HG02870 (cell line): ENCODE results near the gene CDIP1.

Experiments
- ATAC-seq: cut with Tn5 transposase; IDR thresholded peaks from one replicate; pipeline ENCODE4 v1.9.1; 2021; ENCODE audit warnings: mild to moderate bottlenecking, moderate library complexity; ENCODE audit not compliant: unreplicated experiment

CDIP1 gene

DNA sequence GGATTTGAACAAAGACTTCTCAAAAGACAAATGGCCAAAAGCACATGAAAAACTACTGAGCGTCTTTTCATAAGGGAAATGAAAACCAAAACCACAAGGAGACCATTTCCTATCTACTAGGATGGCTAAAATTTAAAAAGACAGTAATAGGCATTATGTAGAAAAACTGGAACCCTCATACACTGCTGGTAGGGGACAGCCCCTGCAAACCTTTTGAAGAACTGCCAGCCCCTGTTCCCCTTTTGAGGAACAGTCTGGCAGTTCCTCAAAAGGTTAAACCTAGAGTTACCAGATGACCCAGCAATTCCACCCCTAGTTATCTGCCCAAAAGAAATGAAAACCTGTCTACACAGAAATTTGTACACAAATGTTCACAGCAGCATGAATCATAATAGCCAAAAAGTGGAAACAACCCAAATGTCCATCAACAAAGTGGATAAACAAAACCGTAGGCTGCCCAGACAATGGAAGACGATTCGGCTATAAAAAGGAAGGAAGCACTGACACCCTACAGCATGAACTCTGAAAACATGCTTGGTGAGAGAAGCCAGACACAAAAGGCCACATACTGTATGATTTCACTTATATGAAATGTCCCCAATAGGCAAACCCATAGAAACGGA, 22.9 kb downstream of the CDIP1 start:
- ATAC-seq: no peak

DNA sequence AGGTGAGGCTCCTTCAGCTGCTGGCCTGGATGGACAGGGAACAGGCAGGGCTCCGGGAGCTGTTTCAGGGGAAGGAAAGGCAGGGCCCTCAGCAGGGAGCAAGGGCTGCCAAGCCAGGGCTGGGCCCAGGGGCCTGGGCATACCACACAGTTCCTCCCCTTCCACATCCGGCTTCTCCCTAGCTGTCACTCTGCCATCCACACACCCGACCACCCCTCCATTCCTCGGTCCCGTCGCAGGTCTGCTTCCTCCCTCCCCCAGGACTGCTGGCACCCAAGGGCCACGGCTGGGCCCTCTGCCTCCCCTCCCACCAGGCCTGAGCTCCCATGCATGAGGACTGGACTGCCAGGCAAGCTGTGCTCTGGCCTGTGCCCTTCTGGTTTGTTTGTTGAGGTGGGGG, 24.0 kb downstream of the CDIP1 start:
- no peak for ATAC-seq

- ATAC-seq: no peak
These were observed 24.7 kb downstream of the CDIP1 start for GRCh38 chr16:4513881-4514280.

- no peak for ATAC-seq
These were observed 25.3 kb downstream of the CDIP1 start for GRCh38 chr16:4513086-4513860.

GRCh38 chr16:4512473-4512872, 26.1 kb downstream of the CDIP1 start:
- no peak for ATAC-seq

- no peak for ATAC-seq
These were observed 27.0 kb downstream of the CDIP1 start for GRCh38 chr16:4511441-4512082.

- no peak for ATAC-seq
These were observed 27.7 kb downstream of the CDIP1 start for GRCh38 chr16:4510747-4511426.

DNA sequence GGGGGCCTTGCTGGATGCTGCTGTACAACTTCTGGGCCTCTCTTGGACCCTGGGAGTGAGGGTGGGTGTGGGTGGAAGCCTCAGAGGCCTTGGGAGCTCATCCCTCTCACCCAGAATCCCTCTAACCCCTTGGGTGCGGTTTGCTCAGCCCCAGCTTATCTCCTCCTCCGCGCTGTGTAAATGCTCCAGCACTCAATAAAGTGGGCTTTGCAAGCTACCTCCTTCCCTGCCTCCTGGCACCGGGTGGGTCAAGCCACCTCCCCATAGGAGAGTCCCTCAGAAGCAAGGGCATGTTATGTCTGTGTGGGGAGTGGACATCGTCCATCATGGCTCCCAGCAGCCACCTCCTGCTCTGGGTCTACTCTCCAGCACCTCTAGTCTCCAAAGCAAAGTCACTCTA, 28.4 kb downstream of the CDIP1 start:
- ATAC-seq: no peak

DNA sequence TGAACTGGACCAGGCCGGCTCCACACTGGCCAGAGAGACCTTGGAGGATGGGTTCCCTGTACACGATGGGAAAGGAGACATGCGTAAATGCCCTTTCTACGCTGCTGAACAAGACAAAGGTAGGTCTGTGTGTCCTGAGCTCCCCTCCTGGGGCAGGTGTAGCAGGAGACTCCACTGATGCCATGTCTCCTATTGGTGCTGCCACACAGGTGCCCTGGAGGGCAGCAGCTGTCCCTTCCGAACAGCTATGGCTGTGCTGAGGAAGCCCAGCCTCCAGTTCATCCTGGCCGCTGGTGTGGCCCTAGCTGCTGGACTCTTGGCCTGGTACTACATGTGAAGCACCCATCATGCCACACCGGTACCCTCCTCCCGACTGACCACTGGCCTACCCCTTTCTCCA, 29.2 kb downstream of the CDIP1 start:
- no peak for ATAC-seq

DNA sequence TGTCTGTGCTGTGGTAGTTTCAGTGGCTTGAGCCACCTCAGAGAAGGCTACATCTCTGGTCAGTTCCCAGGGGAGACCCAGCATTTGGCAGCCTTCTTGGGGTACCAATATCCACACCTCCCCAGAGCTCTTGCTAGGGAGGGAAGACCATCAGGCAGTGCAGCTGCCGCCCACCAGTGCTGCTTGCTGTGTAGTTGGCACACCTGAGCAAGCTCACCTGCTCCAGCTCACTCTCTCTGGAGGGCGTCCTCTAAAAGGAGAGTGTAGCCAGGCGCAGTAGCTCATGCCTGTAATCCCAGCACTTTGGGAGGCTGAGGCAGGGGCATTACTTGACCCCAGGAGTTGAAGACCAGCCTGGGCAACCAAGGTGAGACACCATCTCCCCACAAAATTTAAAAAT, 29.8 kb downstream of the CDIP1 start:
- no peak for ATAC-seq

- no peak for ATAC-seq
These were observed 30.8 kb downstream of the CDIP1 start for GRCh38 chr16:4507588-4508345.

DNA sequence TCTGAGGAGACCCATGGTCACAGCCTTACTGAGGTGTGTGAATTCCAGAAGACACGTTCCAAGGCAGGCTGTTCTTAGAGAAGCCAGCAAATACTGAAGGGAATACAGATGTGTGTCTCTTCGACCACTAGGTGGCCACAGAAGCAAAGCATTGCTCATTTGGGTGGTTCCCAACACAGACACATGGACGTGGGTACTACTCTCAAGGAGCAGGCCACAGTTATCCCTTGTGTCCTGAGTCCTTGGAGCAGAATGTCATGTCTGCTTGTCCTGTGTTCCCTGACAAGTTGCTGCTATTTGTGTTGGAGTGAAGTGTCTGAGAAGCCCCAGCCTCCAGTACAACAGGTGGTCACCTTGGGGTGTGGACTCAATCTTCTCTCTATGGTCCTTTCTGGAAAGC, 32.1 kb downstream of the CDIP1 start:
- no peak for ATAC-seq

DNA sequence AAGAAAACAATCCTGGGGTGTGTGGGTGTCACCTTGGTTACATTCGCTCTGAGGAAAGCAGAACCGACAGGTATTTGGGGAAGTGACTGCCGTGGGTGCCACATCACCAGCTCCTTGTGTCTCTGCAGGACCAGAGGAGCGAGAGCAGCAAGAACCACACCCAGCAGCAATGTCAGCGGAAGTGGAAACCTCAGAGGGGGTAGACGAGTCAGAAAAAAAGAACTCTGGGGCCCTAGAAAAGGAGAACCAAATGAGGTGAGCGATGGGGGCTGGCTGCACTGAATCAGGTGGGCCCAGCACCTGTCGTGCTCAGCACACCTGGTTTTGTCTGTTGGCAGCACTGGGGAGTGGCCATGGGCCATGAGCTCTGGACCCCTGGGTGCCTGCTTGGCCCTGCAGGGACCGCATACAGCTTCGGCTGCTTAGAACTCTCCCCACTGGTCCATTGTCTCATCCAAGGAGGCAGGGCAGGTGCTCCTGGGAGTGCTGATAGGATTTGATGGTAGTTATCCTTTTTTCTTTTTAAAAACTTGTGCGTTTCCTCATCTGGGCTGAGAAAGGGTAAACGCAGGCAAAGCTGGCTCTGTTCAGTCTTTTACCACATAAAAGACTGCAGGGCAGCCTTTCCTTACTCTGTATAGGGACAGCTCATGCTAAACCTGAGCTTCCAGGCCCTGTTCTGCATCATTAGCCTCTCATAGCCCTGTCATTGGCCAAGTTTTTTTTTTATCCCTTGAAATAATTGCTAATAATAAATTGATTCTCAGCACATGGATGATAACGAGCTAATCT, 33.0 kb downstream of the CDIP1 start:
- ATAC-seq: peak; percentile 73

DNA sequence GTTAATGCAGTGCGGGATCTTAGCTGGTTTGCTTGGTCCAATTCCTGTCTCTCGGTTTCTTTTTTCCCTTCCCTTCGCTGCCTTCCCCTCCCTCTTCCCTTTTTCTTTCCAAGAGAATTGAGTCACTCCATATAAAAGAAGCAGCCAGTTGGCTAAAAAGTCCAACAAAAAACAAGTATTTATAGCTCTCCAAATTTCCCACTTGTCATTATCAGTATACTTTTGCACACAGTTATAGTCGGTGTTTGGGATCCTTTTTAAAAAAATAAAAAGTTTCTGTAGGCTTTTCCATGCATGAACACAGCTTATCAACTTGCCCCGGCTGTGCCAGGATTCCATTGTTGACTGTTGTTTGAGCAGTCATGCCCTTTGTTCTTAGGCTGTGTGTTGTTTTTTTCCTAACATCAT, 37.5 kb downstream of the CDIP1 start:
- no peak for ATAC-seq

GRCh38 chr16:4500272-4500671, 38.3 kb downstream of the CDIP1 start:
- ATAC-seq: no peak

DNA sequence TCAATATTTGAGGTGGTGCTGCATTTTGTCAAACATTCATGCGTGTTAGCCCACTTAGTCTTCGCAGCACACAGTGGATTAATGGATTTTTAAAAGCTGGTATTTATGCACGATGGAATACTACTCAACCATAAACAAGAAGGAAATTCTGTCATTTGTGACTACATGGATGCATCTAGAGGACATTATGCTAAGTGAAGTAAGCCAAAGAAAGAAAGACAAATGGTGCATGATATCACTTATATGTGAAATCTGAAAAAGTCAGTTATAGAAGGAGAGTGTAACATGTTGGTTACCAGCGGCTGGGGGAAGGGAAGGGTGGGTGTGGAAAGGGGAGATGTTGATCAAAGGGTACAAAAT, 39.4 kb downstream of the CDIP1 start:
- no peak for ATAC-seq

- no peak for ATAC-seq
These were observed 39.9 kb downstream of the CDIP1 start for GRCh38 chr16:4498546-4499195.

DNA sequence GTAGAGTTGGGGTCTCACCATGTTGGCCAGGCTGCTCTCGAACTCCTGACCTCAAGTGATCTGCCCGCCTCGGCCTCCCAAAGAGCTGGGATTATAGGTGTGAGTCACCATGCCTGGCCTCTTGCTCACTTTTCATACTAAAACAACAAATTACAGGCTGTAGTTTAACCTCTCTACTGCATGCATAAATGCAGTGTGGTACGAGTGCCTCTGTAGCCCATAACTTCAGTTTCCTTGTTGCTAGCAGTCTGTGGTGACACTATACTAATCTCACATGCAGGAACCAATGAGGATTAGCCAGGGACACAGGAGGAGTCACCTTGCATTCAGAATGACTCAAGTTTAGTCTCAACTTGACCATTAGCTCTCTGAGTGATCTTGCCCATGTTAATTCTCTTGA, 42.3 kb downstream of the CDIP1 start:
- no peak for ATAC-seq

- ATAC-seq: no peak
These were observed 42.8 kb downstream of the CDIP1 start for GRCh38 chr16:4495766-4496165.
